ENCODE measurements around the gene WDFY2. TPM values are rescaled to one million over a fixed set of nuclear protein-coding genes. Genes with fewer than 3 reads are reported as not detected.

Gene WDFY2
- total RNA-seq, 1 experiment from 2014 or later = 6.0 TPM

- Histone ChIP-seq H3K27me3 (replicated peaks) (no peaks in the 10 kb centered on the region), H3K9me3 (replicated peaks) (no peaks in the 10 kb centered on the region), H3K4me3 (peak overlapping the region; percentile 92), H3K27ac (peak overlapping the region; percentile 99), H3K36me3 (peaks cover 5% of the 10 kb centered on the region), H3K4me1 (replicated peaks) (peaks cover 33% of the 10 kb centered on the region)
- DNase-seq (ENCODE audit: low read depth in 1 of 2, low spot score in 2 of 2) = no peak
Measured at GRCh38 chr13:51804295-51805172, 220.3 kb downstream of the WDFY2 start.

- H3K4me1 ChIP-seq (replicated peaks) = peaks cover 33% of the 10 kb centered on the region
- no peak overlapping the region for H3K4me3 ChIP-seq
- H3K36me3 ChIP-seq = peaks cover 5% of the 10 kb centered on the region
- H3K27me3 ChIP-seq (replicated peaks) = no peaks in the 10 kb centered on the region
- DNase-seq (ENCODE audit: low read depth in 1 of 2, low spot score in 2 of 2) = no peak
- no peak overlapping the region for H3K27ac ChIP-seq
- no peaks in the 10 kb centered on the region for H3K9me3 ChIP-seq (replicated peaks)
Measured at GRCh38 chr13:51805313-51805712, 221.1 kb downstream of the WDFY2 start.

- Histone ChIP-seq H3K36me3 (peaks cover 5% of the 10 kb centered on the region), H3K4me3 (no peak overlapping the region), H3K27me3 (replicated peaks) (no peaks in the 10 kb centered on the region), H3K9me3 (replicated peaks) (no peaks in the 10 kb centered on the region), H3K27ac (no peak overlapping the region), H3K4me1 (replicated peaks) (peaks cover 33% of the 10 kb centered on the region)
- DNase-seq (ENCODE audit: low read depth in 1 of 2, low spot score in 2 of 2) = no peak
Measured at GRCh38 chr13:51805925-51806324, 221.7 kb downstream of the WDFY2 start.

- H3K9me3 ChIP-seq (replicated peaks) = no peaks in the 10 kb centered on the region
- H3K27ac ChIP-seq = no peak overlapping the region
- peaks cover 28% of the 10 kb centered on the region for H3K4me1 ChIP-seq (replicated peaks)
- no peaks in the 10 kb centered on the region for H3K27me3 ChIP-seq (replicated peaks)
- H3K4me3 ChIP-seq = no peak overlapping the region
- no peak for DNase-seq (ENCODE audit: low read depth in 1 of 2, low spot score in 2 of 2)
- H3K36me3 ChIP-seq = peaks cover 5% of the 10 kb centered on the region
Measured at GRCh38 chr13:51806566-51806965, 222.3 kb downstream of the WDFY2 start.

GRCh38 chr13:51807041-51807440 lies 222.8 kb downstream of the WDFY2 start:
- H3K36me3 ChIP-seq = peaks cover 5% of the 10 kb centered on the region
- no peak overlapping the region for H3K27ac ChIP-seq
- DNase-seq (ENCODE audit: low read depth in 1 of 2, low spot score in 2 of 2) = no peak

GRCh38 chr13:51808811-51809210 lies 224.5 kb downstream of the WDFY2 start:
- no peak for DNase-seq (ENCODE audit: low read depth in 1 of 2, low spot score in 2 of 2)
- no peaks in the 10 kb centered on the region for H3K27me3 ChIP-seq (replicated peaks)
- H3K27ac ChIP-seq = no peak overlapping the region
- no peaks in the 10 kb centered on the region for H3K9me3 ChIP-seq (replicated peaks)
- peaks cover 6% of the 10 kb centered on the region for H3K4me1 ChIP-seq (replicated peaks)
- H3K36me3 ChIP-seq = peaks cover 2% of the 10 kb centered on the region
- H3K4me3 ChIP-seq = no peak overlapping the region

More at GRCh38 chr13:51807041-51807440, 222.8 kb downstream of the WDFY2 start:
- Histone ChIP-seq H3K27me3 (replicated peaks) (no peaks in the 10 kb centered on the region), H3K4me1 (replicated peaks) (peaks cover 23% of the 10 kb centered on the region), H3K9me3 (replicated peaks) (no peaks in the 10 kb centered on the region), H3K4me3 (no peak overlapping the region)

GRCh38 chr13:51811046-51811445 lies 226.8 kb downstream of the WDFY2 start:
- Histone ChIP-seq H3K36me3 (no peaks in the 10 kb centered on the region), H3K27ac (no peak overlapping the region), H3K9me3 (replicated peaks) (no peaks in the 10 kb centered on the region), H3K27me3 (replicated peaks) (no peaks in the 10 kb centered on the region), H3K4me3 (no peak overlapping the region), H3K4me1 (replicated peaks) (peaks cover 9% of the 10 kb centered on the region)
- no peak for DNase-seq (ENCODE audit: low read depth in 1 of 2, low spot score in 2 of 2)

GRCh38 chr13:51811920-51812451 lies 227.7 kb downstream of the WDFY2 start:
- Histone ChIP-seq H3K4me1 (replicated peaks) (peaks cover 9% of the 10 kb centered on the region), H3K9me3 (replicated peaks) (no peaks in the 10 kb centered on the region), H3K27ac (no peak overlapping the region), H3K4me3 (no peak overlapping the region), H3K36me3 (no peaks in the 10 kb centered on the region), H3K27me3 (replicated peaks) (no peaks in the 10 kb centered on the region)
- DNase-seq (ENCODE audit: low read depth in 1 of 2, low spot score in 2 of 2) = no peak

GRCh38 chr13:51814071-51814470 lies 229.8 kb downstream of the WDFY2 start:
- H3K4me1 ChIP-seq (replicated peaks) = peaks cover 11% of the 10 kb centered on the region
- no peaks in the 10 kb centered on the region for H3K9me3 ChIP-seq (replicated peaks)
- H3K36me3 ChIP-seq = no peaks in the 10 kb centered on the region
- H3K27ac ChIP-seq = no peak overlapping the region
- H3K4me3 ChIP-seq = no peak overlapping the region
- DNase-seq (ENCODE audit: low read depth in 1 of 2, low spot score in 2 of 2) = no peak
- H3K27me3 ChIP-seq (replicated peaks) = no peaks in the 10 kb centered on the region

GRCh38 chr13:51814825-51815650 lies 230.8 kb downstream of the WDFY2 start:
- Histone ChIP-seq H3K27ac (no peak overlapping the region), H3K4me1 (replicated peaks) (peaks cover 13% of the 10 kb centered on the region), H3K4me3 (no peak overlapping the region; the same call in 1 of the 2 replicates), H3K36me3 (no peaks in the 10 kb centered on the region), H3K27me3 (replicated peaks) (no peaks in the 10 kb centered on the region), H3K9me3 (replicated peaks) (no peaks in the 10 kb centered on the region)
- DNase-seq (ENCODE audit: low read depth in 1 of 2, low spot score in 2 of 2) = peak; percentile 56 to 76

- Histone ChIP-seq H3K4me1 (replicated peaks) (peaks cover 13% of the 10 kb centered on the region), H3K27ac (no peak overlapping the region), H3K36me3 (no peaks in the 10 kb centered on the region), H3K27me3 (replicated peaks) (no peaks in the 10 kb centered on the region), H3K4me3 (no peak overlapping the region), H3K9me3 (replicated peaks) (no peaks in the 10 kb centered on the region)
- DNase-seq (ENCODE audit: low read depth in 1 of 2, low spot score in 2 of 2) = no peak
Measured at GRCh38 chr13:51815848-51816247, 231.6 kb downstream of the WDFY2 start.

- no peak overlapping the region for H3K27ac ChIP-seq
- no peak overlapping the region for H3K4me3 ChIP-seq
- no peak for DNase-seq (ENCODE audit: low read depth in 1 of 2, low spot score in 2 of 2)
- H3K27me3 ChIP-seq (replicated peaks) = no peaks in the 10 kb centered on the region
- no peaks in the 10 kb centered on the region for H3K9me3 ChIP-seq (replicated peaks)
- peaks cover 13% of the 10 kb centered on the region for H3K4me1 ChIP-seq (replicated peaks)
- no peaks in the 10 kb centered on the region for H3K36me3 ChIP-seq
Measured at GRCh38 chr13:51816604-51817249, 232.5 kb downstream of the WDFY2 start.
